OCI-LY7 (cell line): Measurements from ENCODE around the gene GOLPH3L.

Source experiments
- EZH2phosphoT487 ChIP-seq: fragments of 200-600 bp; sonication (generic); IDR thresholded peaks from 2 replicates; pipeline ENCODE4 v1.6.1; 2018; ENCODE audit warnings: low read depth, borderline replicate concordance, mild to moderate bottlenecking, mixed run types, antibody characterized with exemption, low read length, moderate library complexity, mixed read lengths
- TF ChIP-seq, protein P1 (sequence below): fragments of 200-600 bp; sonication (generic); conservative IDR thresholded peaks from 2 replicates; pipeline ENCODE4 v1.5.1; 2014; ENCODE audit warnings: mild to moderate bottlenecking, antibody characterized with exemption, low read length, moderate library complexity, mixed read lengths

DNA sequence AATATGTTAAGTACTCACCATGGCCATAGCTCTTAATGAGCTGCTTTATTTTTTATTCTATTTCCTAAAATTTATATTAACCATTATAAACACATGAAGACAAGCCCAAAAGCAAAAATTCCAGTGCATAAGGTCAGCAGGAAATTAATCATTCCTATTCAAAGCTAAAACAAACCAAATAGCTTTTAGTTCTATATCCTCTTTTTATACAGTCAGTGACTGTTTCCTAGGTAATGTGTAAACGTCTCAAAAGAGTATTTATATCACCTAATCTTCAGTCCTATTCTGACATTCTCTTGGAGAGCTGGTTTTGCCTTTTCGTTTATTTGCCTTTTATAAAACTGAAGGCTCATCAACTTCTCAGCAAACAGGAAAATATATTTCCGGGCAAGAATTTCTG is 4.2 kb downstream of the GOLPH3L start:
- TF ChIP-seq, protein P1, sequence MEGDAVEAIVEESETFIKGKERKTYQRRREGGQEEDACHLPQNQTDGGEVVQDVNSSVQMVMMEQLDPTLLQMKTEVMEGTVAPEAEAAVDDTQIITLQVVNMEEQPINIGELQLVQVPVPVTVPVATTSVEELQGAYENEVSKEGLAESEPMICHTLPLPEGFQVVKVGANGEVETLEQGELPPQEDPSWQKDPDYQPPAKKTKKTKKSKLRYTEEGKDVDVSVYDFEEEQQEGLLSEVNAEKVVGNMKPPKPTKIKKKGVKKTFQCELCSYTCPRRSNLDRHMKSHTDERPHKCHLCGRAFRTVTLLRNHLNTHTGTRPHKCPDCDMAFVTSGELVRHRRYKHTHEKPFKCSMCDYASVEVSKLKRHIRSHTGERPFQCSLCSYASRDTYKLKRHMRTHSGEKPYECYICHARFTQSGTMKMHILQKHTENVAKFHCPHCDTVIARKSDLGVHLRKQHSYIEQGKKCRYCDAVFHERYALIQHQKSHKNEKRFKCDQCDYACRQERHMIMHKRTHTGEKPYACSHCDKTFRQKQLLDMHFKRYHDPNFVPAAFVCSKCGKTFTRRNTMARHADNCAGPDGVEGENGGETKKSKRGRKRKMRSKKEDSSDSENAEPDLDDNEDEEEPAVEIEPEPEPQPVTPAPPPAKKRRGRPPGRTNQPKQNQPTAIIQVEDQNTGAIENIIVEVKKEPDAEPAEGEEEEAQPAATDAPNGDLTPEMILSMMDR, result no peak
- TF ChIP-seq EZH2phosphoT487, result no peak
